ENCODE measurements around the gene DLG4. TPM values are rescaled to one million over a fixed set of nuclear protein-coding genes. Genes with fewer than 3 reads are reported as not detected.

The DLG4 gene
- total RNA-seq, 1 donor from 2014 or later = 9.6 TPM

Other genes with a start within 250 kb of the DLG4 start
- gene ALOX12, start 223.8 kb downstream of the DLG4 start, total RNA-seq = not detected in 2 replicates
- gene RNASEK, start 207.2 kb downstream of the DLG4 start, total RNA-seq = 138 and 139 TPM in 2 replicates
- gene BCL6B, start 196.8 kb downstream of the DLG4 start, total RNA-seq = 0.36 and 0.39 TPM in 2 replicates
- gene SLC16A13, start 183.8 kb downstream of the DLG4 start, total RNA-seq = 19.5 and 19.9 TPM in 2 replicates
- gene SLC16A11, start 175.7 kb downstream of the DLG4 start, total RNA-seq = 0.09 TPM in 2 replicates
- not detected in 2 replicates for gene CLEC10A, start 139.6 kb downstream of the DLG4 start, total RNA-seq
- not detected in 2 replicates for gene ASGR2, start 105.0 kb downstream of the DLG4 start, total RNA-seq
- 0.91 and 1.8 TPM in 2 replicates for gene ASGR1, start 40.5 kb downstream of the DLG4 start, total RNA-seq
- gene ACADVL, start 102 bp upstream of the DLG4 start, total RNA-seq = 340 and 346 TPM in 2 replicates
- 46.4 and 51.1 TPM in 2 replicates for gene DVL2, start 14.7 kb upstream of the DLG4 start, total RNA-seq
- gene PHF23, start 19.6 kb upstream of the DLG4 start, total RNA-seq = 53.4 and 55.1 TPM in 2 replicates
- gene GABARAP, start 22.6 kb upstream of the DLG4 start, total RNA-seq = 223 and 242 TPM in 2 replicates
- gene CTDNEP1, start 31.9 kb upstream of the DLG4 start, total RNA-seq = 170 and 179 TPM in 2 replicates
- 56.5 and 57.8 TPM in 2 replicates for gene ELP5, start 32.4 kb upstream of the DLG4 start, total RNA-seq
- gene CLDN7, start 42.6 kb upstream of the DLG4 start, total RNA-seq = 0.32 and 0.39 TPM in 2 replicates
- 0.07 TPM in 1 of 2 replicates, not detected in the other for gene SLC2A4, start 61.9 kb upstream of the DLG4 start, total RNA-seq
- gene YBX2, start 74.8 kb upstream of the DLG4 start, total RNA-seq = 1.3 and 1.4 TPM in 2 replicates
- gene EIF5A, start 87.8 kb upstream of the DLG4 start, total RNA-seq = 709 TPM in 2 replicates
- 78.5 and 83.2 TPM in 2 replicates for gene GPS2, start 95.5 kb upstream of the DLG4 start, total RNA-seq
- 38.5 and 44.1 TPM in 2 replicates for gene NEURL4, start 109.5 kb upstream of the DLG4 start, total RNA-seq
- 580 and 590 TPM in 2 replicates for gene ACAP1, start 116.7 kb upstream of the DLG4 start, total RNA-seq
- 8.2 TPM in 2 replicates for gene KCTD11, start 132.3 kb upstream of the DLG4 start, total RNA-seq
- gene TMEM95, start 135.3 kb upstream of the DLG4 start, total RNA-seq = not detected in 2 replicates
- 1.2 and 1.4 TPM in 2 replicates for gene TNK1, start 161.3 kb upstream of the DLG4 start, total RNA-seq
- 141 and 147 TPM in 2 replicates for gene PLSCR3, start 174.7 kb upstream of the DLG4 start, total RNA-seq
- gene TMEM256, start 184.3 kb upstream of the DLG4 start, total RNA-seq = 54.3 and 56.3 TPM in 2 replicates
- gene NLGN2, start 188.0 kb upstream of the DLG4 start, total RNA-seq = 1.2 TPM in 2 replicates
- gene SPEM1, start 200.5 kb upstream of the DLG4 start, total RNA-seq = not detected in 2 replicates
- not detected in 2 replicates for gene SPEM2, start 205.8 kb upstream of the DLG4 start, total RNA-seq
- not detected in 2 replicates for gene SPEM3, start 209.0 kb upstream of the DLG4 start, total RNA-seq
- gene TMEM102, start 215.6 kb upstream of the DLG4 start, total RNA-seq = 14.4 TPM in 2 replicates
- 5.6 and 5.8 TPM in 2 replicates for gene FGF11, start 219.7 kb upstream of the DLG4 start, total RNA-seq
- gene CHRNB1, start 225.2 kb upstream of the DLG4 start, total RNA-seq = 11.0 and 11.4 TPM in 2 replicates

Measured in T-helper 2 cell treated with Interferon-gamma antibody and Interleukin-4, amounts not matched to agents 100 ng/mL and 5 ng/mL, for 36 hours (primary cell).